Hematopoietic multipotent progenitor cell treated with erythropoietin and hydrocortisone succinate and interleukin-3 and kit ligand, for 8 days (in vitro differentiated cells): ENCODE results near the gene SPINT2.
A peak's percentile ranks its signal among the peaks of the same experiment; 100 is the strongest.
"Not testable (repeated sequence)": the region's sequence is repeated elsewhere in the genome, so short reads cannot be mapped to it uniquely, and the experiment has no call there.

Experiments used
- DNase-seq: peaks from one replicate; pipeline ENCODE4 v3.0.0-alpha.2; 2015

Gene SPINT2, protein sequence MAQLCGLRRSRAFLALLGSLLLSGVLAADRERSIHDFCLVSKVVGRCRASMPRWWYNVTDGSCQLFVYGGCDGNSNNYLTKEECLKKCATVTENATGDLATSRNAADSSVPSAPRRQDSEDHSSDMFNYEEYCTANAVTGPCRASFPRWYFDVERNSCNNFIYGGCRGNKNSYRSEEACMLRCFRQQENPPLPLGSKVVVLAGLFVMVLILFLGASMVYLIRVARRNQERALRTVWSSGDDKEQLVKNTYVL

GRCh38 chr19:38264486-38265212, at the start of gene SPINT2:
TSS of gene SPINT2 (plus strand) at chr19:38264573. CDS start at chr19:38264893, 320 bp downstream.
- peak; percentile 62 for DNase-seq

- no peak for DNase-seq
Observed at GRCh38 chr19:38216785-38217641, 47.4 kb upstream of the SPINT2 start.

DNA sequence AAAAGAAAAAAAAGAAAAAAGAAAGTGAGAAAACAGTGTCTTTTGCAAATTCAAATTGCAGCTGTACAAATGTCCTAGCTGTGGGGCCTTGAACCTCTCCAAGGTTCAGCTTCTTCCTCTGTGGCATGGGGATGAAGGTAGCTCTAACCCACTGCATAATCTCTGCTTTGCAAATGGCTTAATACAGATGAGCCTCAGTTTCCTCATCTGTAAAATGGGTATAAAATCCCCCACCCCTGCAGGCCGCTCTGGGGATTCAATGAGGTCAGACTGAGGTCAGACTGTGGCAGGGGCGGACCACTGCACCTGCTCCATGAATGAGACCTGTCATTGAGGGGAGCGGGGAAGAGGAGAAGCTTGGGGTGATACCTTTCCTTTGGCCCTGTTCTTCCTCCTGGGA, 46.2 kb upstream of the SPINT2 start:
- DNase-seq, result no peak

GRCh38 chr19:38219221-38219620, 45.2 kb upstream of the SPINT2 start:
- DNase-seq, result no peak

DNA sequence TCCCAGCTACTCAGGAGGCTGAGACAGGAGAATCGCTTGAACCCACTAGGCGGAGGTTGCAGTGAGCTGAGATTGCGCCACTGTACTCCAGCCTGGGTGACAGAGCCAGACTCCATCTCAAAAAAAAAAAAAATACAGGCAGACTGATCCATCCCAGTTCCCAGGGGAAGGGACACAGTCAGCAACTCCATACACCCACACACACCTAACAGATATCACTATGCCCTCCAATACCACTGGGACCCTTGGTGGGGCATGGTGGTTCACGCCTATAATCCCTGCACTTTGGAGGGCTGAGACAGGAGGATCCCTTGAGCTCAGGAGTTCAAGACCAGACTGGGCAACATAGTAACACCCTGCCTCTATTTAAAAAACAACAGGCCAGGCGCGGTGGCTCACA, 43.0 kb upstream of the SPINT2 start:
- no peak for DNase-seq

GRCh38 chr19:38221919-38222830, 42.2 kb upstream of the SPINT2 start:
- DNase-seq, result no peak

- DNase-seq, result no peak
Observed at GRCh38 chr19:38223119-38223523, 41.3 kb upstream of the SPINT2 start.

DNA sequence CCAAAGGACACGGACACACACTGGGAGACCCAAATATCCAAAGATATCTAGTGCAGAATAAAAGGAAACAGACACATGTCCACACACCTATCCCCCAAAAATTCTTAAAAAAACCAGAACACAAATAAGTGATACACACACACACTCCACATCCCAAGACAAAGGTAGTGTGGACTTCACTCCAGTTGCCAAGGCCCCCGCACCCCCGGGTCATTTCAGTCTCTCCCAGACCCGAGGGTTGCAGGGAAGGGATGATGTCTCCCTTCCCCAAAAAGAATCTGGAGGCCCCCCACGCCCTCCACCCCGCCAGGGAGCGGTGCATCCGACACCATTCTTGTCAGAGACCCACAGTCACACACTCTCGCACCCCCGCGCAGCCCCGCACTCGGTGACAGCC, 40.8 kb upstream of the SPINT2 start:
- DNase-seq, result no peak

GRCh38 chr19:38224014-38224862, 40.1 kb upstream of the SPINT2 start, which contains the start of gene DPF1:
TSS of gene DPF1 (minus strand) at chr19:38224222. CDS start at chr19:38224142, 80 bp downstream.
- peak; percentile 69 for DNase-seq

DNA sequence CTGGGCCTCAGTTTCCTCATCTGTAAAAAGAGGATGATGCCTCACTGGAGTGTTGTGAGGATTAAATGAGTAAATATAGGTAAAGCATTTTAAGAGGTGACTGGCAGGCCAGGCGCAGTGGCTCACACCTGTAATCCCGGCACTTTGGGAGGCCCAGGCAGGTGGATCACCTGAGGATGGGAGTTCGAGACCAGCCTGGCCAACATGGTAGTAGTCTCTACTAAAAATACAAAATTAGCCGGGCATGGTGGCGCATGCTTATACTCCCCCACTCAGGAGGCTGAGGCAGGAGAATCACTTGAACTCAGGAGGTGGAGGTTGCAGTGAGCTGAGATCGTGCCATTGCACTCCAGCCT, 39.5 kb upstream of the SPINT2 start:
- not testable (repeated sequence) for DNase-seq

DNA sequence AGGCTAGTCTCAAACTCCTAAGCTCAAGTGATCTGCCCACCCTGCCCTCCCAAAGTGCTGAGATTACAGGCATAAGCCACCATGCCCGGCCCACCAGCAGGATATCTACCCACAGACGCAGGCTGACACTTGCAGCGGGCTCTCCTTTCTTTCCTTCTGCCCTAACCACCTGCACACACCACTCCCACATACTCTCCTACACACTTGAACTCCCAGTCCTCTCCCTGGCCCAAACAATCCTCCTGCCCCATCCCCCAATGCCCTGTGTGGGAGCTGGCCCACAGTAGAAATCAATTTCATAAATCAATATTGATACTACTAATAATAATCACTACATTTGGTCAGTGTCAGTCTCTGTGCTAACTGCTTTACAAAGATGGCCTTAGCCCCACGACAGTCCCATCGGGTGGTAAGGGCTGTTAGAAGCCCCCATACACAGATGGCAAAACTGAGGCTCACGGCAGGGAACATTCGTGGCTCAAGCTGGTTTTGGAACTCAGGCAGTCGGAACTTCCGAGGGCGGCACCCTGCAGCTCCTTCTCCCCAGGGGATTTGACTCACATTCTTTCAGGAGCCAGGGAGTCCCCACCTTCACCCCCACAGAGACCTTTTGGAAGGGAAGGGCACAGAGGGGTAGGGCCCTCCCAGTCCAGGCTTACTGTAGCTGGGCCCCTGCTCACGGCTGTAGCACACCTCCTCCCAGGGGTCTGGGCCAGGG, 36.9 kb upstream of the SPINT2 start:
- no peak for DNase-seq

- no peak for DNase-seq
Observed at GRCh38 chr19:38228005-38228377, 36.4 kb upstream of the SPINT2 start.

DNA sequence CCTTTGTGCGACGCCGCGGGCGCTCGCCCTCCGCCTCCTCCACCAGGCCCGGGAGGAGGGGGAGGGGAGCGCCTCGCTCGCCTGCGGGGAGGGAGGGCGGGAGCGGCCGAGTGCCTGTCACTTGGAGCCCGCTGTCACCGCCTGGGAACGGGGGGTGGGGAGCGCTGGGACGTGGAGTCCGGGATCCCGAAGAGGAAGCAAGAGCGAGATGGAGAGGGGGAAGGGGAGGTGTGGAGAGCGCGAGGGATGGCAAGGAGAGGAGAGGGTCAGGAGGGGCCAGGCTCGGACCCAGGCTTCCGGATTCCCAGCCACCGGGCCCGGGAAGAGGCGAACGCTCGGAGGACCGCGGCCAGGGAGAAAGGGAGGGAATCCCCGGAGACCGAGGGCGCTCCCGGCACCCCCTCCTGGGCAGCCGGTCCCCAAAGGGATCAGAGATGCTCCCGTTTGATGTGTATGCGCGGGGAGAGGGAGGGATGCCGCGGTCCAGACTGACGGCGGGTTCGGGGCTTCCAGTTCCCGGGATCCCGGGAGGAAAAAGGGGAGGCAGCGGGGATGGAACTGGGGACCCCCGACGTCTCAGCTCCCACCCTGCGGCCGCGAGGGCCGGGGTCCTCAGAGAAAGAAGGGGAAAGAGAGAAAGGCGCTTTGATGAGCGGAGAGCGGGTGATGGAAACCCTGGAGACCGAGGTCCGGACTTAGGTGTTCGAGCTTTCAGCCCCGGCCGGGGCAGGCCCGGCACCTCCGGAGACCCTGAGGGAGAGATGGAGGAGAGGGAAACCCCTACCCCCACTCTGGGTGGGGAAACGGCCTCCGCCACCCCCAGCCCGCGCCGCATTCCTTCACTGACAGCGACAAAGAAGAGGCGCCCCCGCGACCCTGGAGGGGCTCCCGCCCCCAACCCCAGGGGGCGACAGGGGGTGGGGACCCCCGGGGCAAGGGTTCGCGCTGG, 35.6 kb upstream of the SPINT2 start:
- DNase-seq, result no peak

DNA sequence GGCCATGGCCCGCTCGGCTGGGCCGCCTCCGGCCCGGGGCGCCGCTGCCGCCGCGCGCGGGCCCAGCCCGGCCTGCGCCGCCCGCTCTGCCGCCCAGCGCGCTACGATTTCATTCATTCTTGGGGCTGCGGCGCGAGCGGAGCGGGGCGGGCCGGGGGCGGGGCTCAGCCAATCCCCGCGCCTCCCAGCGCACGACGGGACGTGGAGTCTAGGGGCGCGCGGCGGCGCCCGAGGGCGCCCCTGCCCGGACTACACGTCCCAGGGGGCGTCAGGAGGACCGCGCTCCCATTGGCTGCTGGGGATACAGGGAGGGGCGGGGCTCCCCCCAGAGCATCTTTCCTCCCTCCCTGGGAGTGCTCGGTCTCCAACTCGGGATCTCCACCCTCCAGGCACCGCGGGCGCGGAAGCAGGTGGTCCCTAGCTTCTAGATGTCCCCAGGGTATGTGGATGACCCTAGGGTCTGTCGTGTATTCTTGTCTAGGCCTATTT, 34.7 kb upstream of the SPINT2 start:
- DNase-seq, result peak; percentile 87

DNA sequence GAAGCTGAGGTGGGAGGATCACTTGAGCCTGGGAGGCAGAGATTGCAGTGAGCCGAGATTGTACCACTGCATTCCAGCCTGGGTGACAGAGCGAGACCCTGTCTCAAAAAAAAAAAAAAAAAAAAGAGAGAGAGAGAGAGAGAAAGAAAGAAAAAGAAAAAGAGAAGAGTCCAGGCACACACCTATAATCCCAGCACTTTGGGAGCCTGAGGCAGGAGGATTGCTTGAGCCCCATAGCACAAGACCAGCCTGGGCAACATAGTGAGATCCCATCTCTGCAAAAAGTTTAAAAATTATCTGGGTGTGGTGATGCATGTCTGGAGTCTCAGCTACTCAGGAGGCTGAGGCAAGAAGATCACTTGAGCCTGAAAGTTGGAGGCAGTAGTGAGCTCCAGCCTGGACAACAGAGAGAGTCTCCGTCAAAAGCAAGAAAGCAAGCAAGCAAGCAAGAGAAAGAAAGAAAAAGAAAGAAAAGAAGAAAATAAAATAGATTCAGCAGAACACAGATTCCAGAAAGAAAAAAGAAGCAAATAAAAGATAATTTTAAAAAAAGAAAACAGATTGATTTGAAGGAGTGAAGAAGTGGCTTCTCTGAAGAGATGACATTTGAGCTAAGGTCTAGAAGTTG, 33.8 kb upstream of the SPINT2 start:
- not testable (repeated sequence) for DNase-seq

- DNase-seq, result no peak
Observed at GRCh38 chr19:38231918-38232317, 32.5 kb upstream of the SPINT2 start.

GRCh38 chr19:38233740-38234251, 30.6 kb upstream of the SPINT2 start:
- peak; percentile 81 for DNase-seq

- no peak for DNase-seq
Observed at GRCh38 chr19:38234615-38235014, 29.8 kb upstream of the SPINT2 start.

GRCh38 chr19:38239816-38240215, 24.6 kb upstream of the SPINT2 start:
- DNase-seq, result no peak
